Measurements from ENCODE around the gene SHOX. TPM values are rescaled to one million over a fixed set of nuclear protein-coding genes. Genes with fewer than 3 reads are reported as not detected.

Gene SHOX
- total RNA-seq, 5 donors from 2014 or later (not counting 1 experiment from before 2014, with no cell fraction given), result not detected

- Mint-ChIP-seq H3K9me3 (peaks cover 10 to 37% (median 18%) of the 10 kb centered on the region in 3 donors), H3K36me3 (no peaks in the 10 kb centered on the region), H3K4me1 (no peaks in the 10 kb centered on the region), H3K27me3 (peaks cover 0 to 3% of the 10 kb centered on the region in 2 donors), H3K4me3 (no peak overlapping the region), H3K27ac (no peak overlapping the region)
- DNase-seq (no peak), ATAC-seq (replicated peaks in 1 of 4) (no peak)
- no peak overlapping the region for H3K27ac ChIP-seq (ENCODE audit: low read length)
- no peak overlapping the region for H3K4me3 ChIP-seq (ENCODE audit: control insufficient read depth in 1 of 2, extremely low read depth in 1 of 2, low read length in 1 of 2)
- CTCF ChIA-PET, result no interaction called here
- no peaks in the 10 kb centered on the region for H3K36me3 ChIP-seq (ENCODE audit: control insufficient read depth in 2 of 2, extremely low read depth in 1 of 2, insufficient read depth in 1 of 2, low read length in 1 of 2)
- POLR2A ChIA-PET, result no interaction called here
- H3K9me3 ChIP-seq, result no peaks in the 10 kb centered on the region
- WGBS (ENCODE audit: insufficient coverage), result no CpG with 5 or more reads among the region's 2 CpGs
- peaks cover 0 to 2% of the 10 kb centered on the region in 2 experiments for H3K27me3 ChIP-seq (replicated peaks in 1 of 2; ENCODE audit: control insufficient read depth in 2 of 2, extremely low read depth in 1 of 2, insufficient read depth in 2 of 2, low read length in 1 of 2)
- H3K4me1 ChIP-seq (ENCODE audit: control insufficient read depth in 1 of 2, extremely low read depth in 1 of 2, insufficient read depth in 2 of 2, low read length in 2 of 2), result no peaks in the 10 kb centered on the region
These were observed 72.9 kb downstream of the SHOX start for GRCh38 chrX:703466-703865.

GRCh38 chrX:703866-704265 is 73.3 kb downstream of the SHOX start:
- POLR2A ChIA-PET, result no interaction called here
- DNase-seq (no peak), ATAC-seq (replicated peaks in 1 of 4) (no peak)
- peaks cover 10 to 33% (median 18%) of the 10 kb centered on the region in 3 donors for H3K9me3 Mint-ChIP-seq
- WGBS (ENCODE audit: insufficient coverage), result 80% methylated on average over 1 of the region's 3 CpGs
- CTCF ChIA-PET, result no interaction called here
- H3K4me3 ChIP-seq (ENCODE audit: control insufficient read depth in 1 of 2, extremely low read depth in 1 of 2, low read length in 1 of 2), result no peak overlapping the region
- H3K27ac Mint-ChIP-seq, result no peak overlapping the region
- no peaks in the 10 kb centered on the region for H3K4me1 ChIP-seq (ENCODE audit: control insufficient read depth in 1 of 2, extremely low read depth in 1 of 2, insufficient read depth in 2 of 2, low read length in 2 of 2)
- peaks cover 0 to 2% of the 10 kb centered on the region in 2 experiments for H3K27me3 ChIP-seq (replicated peaks in 1 of 2; ENCODE audit: control insufficient read depth in 2 of 2, extremely low read depth in 1 of 2, insufficient read depth in 2 of 2, low read length in 1 of 2)
- no peak overlapping the region for H3K4me3 Mint-ChIP-seq
- H3K9me3 ChIP-seq, result no peaks in the 10 kb centered on the region
- no peaks in the 10 kb centered on the region for H3K4me1 Mint-ChIP-seq
- H3K27me3 Mint-ChIP-seq, result no peaks in the 10 kb centered on the region
- no peaks in the 10 kb centered on the region for H3K36me3 ChIP-seq (ENCODE audit: control insufficient read depth in 2 of 2, extremely low read depth in 1 of 2, insufficient read depth in 1 of 2, low read length in 1 of 2)
- no peak overlapping the region for H3K27ac ChIP-seq (ENCODE audit: low read length)
- H3K36me3 Mint-ChIP-seq, result no peaks in the 10 kb centered on the region

Other genes with a start within 250 kb of the SHOX start
- 10 to 100 TPM; 30.5 to 56.5 (median 46.6) TPM for gene PPP2R3B, start 243.9 kb upstream of the SHOX start, total RNA-seq

Measured in T-cell (primary cell).